ENCODE results near the gene ASPHD2.

The ASPHD2 gene

GRCh38 chr22:26414347-26414746 is 14.7 kb upstream of the ASPHD2 start (continued):
- TF ChIP-seq ZNF132 (tag by site-specific recombination; IDR thresholded peaks at IDR 0.05; ENCODE audit: borderline replicate concordance): no peak
- TF ChIP-seq KLF17 (tag by site-specific recombination; IDR thresholded peaks at IDR 0.05): no peak
- no peak for TF ChIP-seq SP2 (tag by site-specific recombination; IDR thresholded peaks at IDR 0.05)
- TF ChIP-seq ZBTB1 (tag by site-specific recombination; IDR thresholded peaks at IDR 0.05): no peak
- no peak for TF ChIP-seq ZNF645 (tag by site-specific recombination; IDR thresholded peaks at IDR 0.05)
- no peak for TF ChIP-seq ZNF664 (tag by site-specific recombination; IDR thresholded peaks at IDR 0.05)

GRCh38 chr22:26416256-26416655 is 12.8 kb upstream of the ASPHD2 start:
- H3K27ac ChIP-seq (ENCODE audit: extremely low read depth, low read depth, low read length): no peak overlapping the region
- TF ChIP-seq MYNN (tag by site-specific recombination; IDR thresholded peaks at IDR 0.05; ENCODE audit: borderline replicate concordance): no peak
- no peak for TF ChIP-seq INSM2 (tag by site-specific recombination; IDR thresholded peaks at IDR 0.05)
- TF ChIP-seq GLI2 (tag by site-specific recombination; IDR thresholded peaks at IDR 0.05; ENCODE audit: borderline replicate concordance, low read depth): no peak
- no peak for TF ChIP-seq ZNF704 (tag by site-specific recombination; IDR thresholded peaks at IDR 0.05)
- TF ChIP-seq PBX3 (CRISPR knock-in tag; IDR thresholded peaks at IDR 0.05): no peak
- no peak for TF ChIP-seq ZBTB21 (tag by site-specific recombination; IDR thresholded peaks at IDR 0.05)
- TF ChIP-seq ZNF558 (tag by site-specific recombination; IDR thresholded peaks at IDR 0.05): no peak
- no peak for TF ChIP-seq PRDM6 (tag by site-specific recombination; IDR thresholded peaks at IDR 0.05)
- TF ChIP-seq GLI4 (tag by site-specific recombination; IDR thresholded peaks at IDR 0.05): no peak
- TF ChIP-seq YY2 (tag by site-specific recombination; IDR thresholded peaks at IDR 0.05): no peak
- no peak for TF ChIP-seq ZNF791 (tag by site-specific recombination; IDR thresholded peaks at IDR 0.05)
- TF ChIP-seq ZNF121 (tag by site-specific recombination; IDR thresholded peaks at IDR 0.05): no peak
- no peak for TF ChIP-seq ZNF292 (tag by site-specific recombination; IDR thresholded peaks at IDR 0.05; ENCODE audit: borderline replicate concordance, low read depth)
- TF ChIP-seq ZNF148 (tag by site-specific recombination; IDR thresholded peaks at IDR 0.05; ENCODE audit: borderline replicate concordance): no peak
- no peak for TF ChIP-seq ZNF677 (tag by site-specific recombination; IDR thresholded peaks at IDR 0.05)
- H3K36me3 ChIP-seq (ENCODE audit: control insufficient read depth in 2 of 2, insufficient read depth in 1 of 2, low read length in 2 of 2): no peaks in the 10 kb centered on the region
- no peaks in the 10 kb centered on the region for H3K9me3 ChIP-seq (ENCODE audit: control insufficient read depth, insufficient read depth, low read depth, low read length)
- ChIA-PET CTCF (interaction anchor here (0.6 to 3.0 kb wide), 10 partner anchors 9 to 1582 kb away, joined by 3 to 18 read pairs (median 4); no protein-coding TSS in a partner anchor), POLR2A (interaction anchor here (0.8 to 1.9 kb wide), 3 partner anchors 11 to 67 kb away, joined by 3 to 10 read pairs (median 4); partner anchors contain the start of genes HPS4 and SRRD)
- H3K4me3 ChIP-seq (ENCODE audit: low read depth, low read length): no peak overlapping the region
- no peaks in the 10 kb centered on the region for H3K4me1 ChIP-seq (ENCODE audit: control insufficient read depth, insufficient read depth, low read length)

All from HEK293 (cell line).